Neural cell (in vitro differentiated cells): Measurements from ENCODE around the gene CDKAL1. TPM values are rescaled to one million over a fixed set of nuclear protein-coding genes. Genes with fewer than 3 reads are reported as not detected.
A peak's percentile ranks its signal among the peaks of the same experiment; 100 is the strongest.

Source experiments
- H2AFZ ChIP-seq: fragments of 200-600, 300-800 bp; sonication (generic), shearing (Covaris generic); 2 replicates; pipeline ENCODE4 v1.6.0; 2014; ENCODE audit warnings: low read depth, mild to moderate bottlenecking, antibody characterized with exemption, low read length, moderate library complexity
- H3F3A ChIP-seq: fragments of 200-600 bp; shearing (Covaris generic); 2 replicates; pipeline ENCODE4 v1.6.1; 2016; ENCODE audit warnings: mild to moderate bottlenecking, moderate library complexity, mixed read lengths, antibody characterized with exemption, low read length; ENCODE audit not compliant: insufficient read depth, poor library complexity, severe bottlenecking
- H3K27ac ChIP-seq: fragments of 200-600, 300-800 bp; sonication (generic), shearing (Covaris generic); 2 replicates; pipeline ENCODE4 v1.5.1; 2014; ENCODE audit warnings: mild to moderate bottlenecking, low read length, moderate library complexity
- H3K27me3 ChIP-seq: fragments of 300-800, 200-600 bp; sonication (generic), shearing (Covaris generic); 2 replicates; pipeline ENCODE4 v1.6.0; 2014; ENCODE audit warnings: mild to moderate bottlenecking, low read depth, low read length, moderate library complexity; ENCODE audit not compliant: insufficient read depth
- H3K36me3 ChIP-seq: fragments of 300-800, 200-600 bp; sonication (generic), shearing (Covaris generic); 2 replicates; pipeline ENCODE4 v1.5.1; 2014; ENCODE audit warnings: mild to moderate bottlenecking, antibody characterized with exemption, low read length, moderate library complexity; ENCODE audit not compliant: insufficient read depth
- H3K4me2 ChIP-seq: fragments of 300-800, 200-600 bp; sonication (generic), shearing (Covaris generic); 2 replicates; pipeline ENCODE4 v1.6.0; 2014; ENCODE audit warnings: mild to moderate bottlenecking, low read length
- H3K4me3 ChIP-seq: fragments of 300-800, 200-600 bp; sonication (generic), shearing (Covaris generic); 2 replicates; pipeline ENCODE4 v1.5.1; 2014; ENCODE audit warnings: mild to moderate bottlenecking, low read length, moderate library complexity
- H3K79me2 ChIP-seq: fragments of 200-600 bp; shearing (Covaris generic); replicated peaks from 2 replicates; pipeline ENCODE4 v1.6.0; 2014; ENCODE audit warnings: mild to moderate bottlenecking, low read length, moderate library complexity; ENCODE audit not compliant: insufficient read depth
- H3K9ac ChIP-seq: fragments of 300-800, 200-600 bp; sonication (generic), shearing (Covaris generic); 2 replicates; pipeline ENCODE4 v1.6.1; 2016; ENCODE audit warnings: mild to moderate bottlenecking, low read length, mixed read lengths
- H3K9me2 ChIP-seq: fragments of 200-600 bp; shearing (Covaris generic); 2 replicates; pipeline ENCODE4 v1.6.1; 2016; ENCODE audit warnings: mild to moderate bottlenecking, low read length, mixed read lengths; ENCODE audit not compliant: insufficient read depth
- H3K9me3 ChIP-seq: fragments of 200-600, 300-800 bp; sonication (generic), shearing (Covaris generic); 2 replicates; pipeline ENCODE4 v1.6.1; 2016; ENCODE audit warnings: mild to moderate bottlenecking, mixed run types, low read length, moderate library complexity, mixed read lengths
- H4K20me1 ChIP-seq: fragments of 200-600 bp; shearing (Covaris generic); 2 replicates; pipeline ENCODE4 v1.6.1; 2016; ENCODE audit warnings: mild to moderate bottlenecking, mixed run types; ENCODE audit not compliant: insufficient read depth
- CTCF ChIP-seq: fragments of 450-650 bp; IDR thresholded peaks from 2 replicates; pipeline ENCODE4 v1.5.1; 2014; ENCODE audit warnings: antibody characterized with exemption, mild to moderate bottlenecking, moderate library complexity; ENCODE audit not compliant: poor library complexity, severe bottlenecking
- EP300 ChIP-seq: fragments of 450-650 bp; conservative IDR thresholded peaks from 2 replicates; pipeline ENCODE4 v1.6.1; 2014; ENCODE audit warnings: antibody characterized with exemption, mild to moderate bottlenecking, moderate library complexity; ENCODE audit not compliant: poor library complexity, severe bottlenecking
- EZH2 ChIP-seq: fragments of 200-600, 300-800 bp; shearing (Covaris generic), sonication (generic); IDR thresholded peaks from 2 replicates; pipeline ENCODE4 v1.6.1; 2014; ENCODE audit warnings: antibody characterized with exemption, low read length, borderline replicate concordance, mild to moderate bottlenecking; ENCODE audit not compliant: insufficient read depth, poor library complexity, severe bottlenecking
- MXI1 ChIP-seq: fragments of 450-650 bp; conservative IDR thresholded peaks from 2 replicates; pipeline ENCODE4 v1.6.1; 2014; ENCODE audit warnings: antibody characterized with exemption, mild to moderate bottlenecking; ENCODE audit not compliant: poor library complexity, severe bottlenecking
- POLR2AphosphoS5 ChIP-seq: IDR thresholded peaks from 2 replicates; pipeline ENCODE4 v1.6.1; 2012
- RAD21 ChIP-seq: fragments of 450-650 bp; conservative IDR thresholded peaks from 2 replicates; pipeline ENCODE4 v1.6.1; 2014; ENCODE audit warnings: antibody characterized with exemption, mild to moderate bottlenecking, moderate library complexity
- REST ChIP-seq: IDR thresholded peaks from 2 replicates; pipeline ENCODE4 v1.6.1; 2012; ENCODE audit warnings: borderline replicate concordance
- SMC3 ChIP-seq: fragments of 450-650 bp; conservative IDR thresholded peaks from 2 replicates; pipeline ENCODE4 v1.6.1; 2014; ENCODE audit warnings: antibody characterized with exemption, mild to moderate bottlenecking, moderate library complexity; ENCODE audit not compliant: poor library complexity
- TAF1 ChIP-seq: IDR thresholded peaks from 2 replicates; pipeline ENCODE4 v1.6.1; 2012; ENCODE audit warnings: low read depth
- polyA plus RNA-seq: library from polyadenylated mRNA; depleted of rRNA; stranded (reverse); fragments of >200 nt; gene quantifications from 2 replicates; pipeline ENCODE4 v1.2.3, GENCODE V29; 2014

The CDKAL1 gene
- polyA plus RNA-seq, 1 donor from 2014 or later, result 10.7 TPM

- H2AFZ ChIP-seq, result no peak overlapping the region
- peak overlapping the region; percentile 9 for H3K4me3 ChIP-seq
- H4K20me1 ChIP-seq, result no peaks in the 10 kb centered on the region
- H3K27me3 ChIP-seq, result no peaks in the 10 kb centered on the region
- no peaks in the 10 kb centered on the region for H3K36me3 ChIP-seq
- peak overlapping the region; percentile 56 for H3K4me2 ChIP-seq
- peak overlapping the region; percentile 20 for H3K9ac ChIP-seq
- H3K79me2 ChIP-seq, result no peaks in the 10 kb centered on the region
- no peaks in the 10 kb centered on the region for H3F3A ChIP-seq
- H3K9me2 ChIP-seq, result no peaks in the 10 kb centered on the region
- no peaks in the 10 kb centered on the region for H3K9me3 ChIP-seq
- peak overlapping the region; percentile 16 for H3K27ac ChIP-seq
- TF ChIP-seq RAD21, result peak; percentile 8
- no peak for TF ChIP-seq MXI1
- no peak for TF ChIP-seq POLR2AphosphoS5
- peak; percentile 33 for TF ChIP-seq SMC3
- TF ChIP-seq TAF1, result no peak
- no peak for TF ChIP-seq EP300
- no peak for TF ChIP-seq REST
These were observed 341.8 kb downstream of the CDKAL1 start for GRCh38 chr6:20876036-20876435.

DNA sequence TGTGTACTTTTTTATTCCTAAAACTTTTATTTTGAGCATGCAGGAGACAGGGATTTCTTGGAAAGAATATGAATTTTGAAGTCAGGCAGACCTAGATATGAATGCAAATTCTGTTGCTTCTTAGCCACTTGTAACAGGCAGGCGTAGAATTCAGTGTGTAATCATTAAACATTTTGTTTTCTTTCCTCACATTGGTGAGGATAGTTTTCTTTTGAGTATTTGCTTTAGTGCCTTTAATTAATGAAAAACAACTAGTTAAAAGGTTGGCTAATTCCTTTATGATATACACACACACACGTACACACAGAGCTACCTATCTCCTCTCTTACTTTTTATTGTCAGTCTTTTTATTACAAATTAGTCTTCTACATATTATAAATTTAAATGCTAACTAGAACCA, 342.3 kb downstream of the CDKAL1 start:
- H3K9me2 ChIP-seq, result no peaks in the 10 kb centered on the region
- no peak overlapping the region for H2AFZ ChIP-seq
- no peaks in the 10 kb centered on the region for H3F3A ChIP-seq
- no peaks in the 10 kb centered on the region for H3K79me2 ChIP-seq
- H4K20me1 ChIP-seq, result no peaks in the 10 kb centered on the region
- H3K9me3 ChIP-seq, result no peaks in the 10 kb centered on the region
- no peaks in the 10 kb centered on the region for H3K36me3 ChIP-seq
- TF ChIP-seq MXI1 (no peak), TAF1 (no peak), POLR2AphosphoS5 (no peak), EP300 (no peak), SMC3 (no peak), CTCF (no peak), REST (no peak), EZH2 (no peak), RAD21 (no peak)
- no peaks in the 10 kb centered on the region for H3K27me3 ChIP-seq
- H3K4me3 ChIP-seq, result no peak overlapping the region
- H3K4me2 ChIP-seq, result peak overlapping the region; percentile 56
- no peak overlapping the region for H3K9ac ChIP-seq
- H3K27ac ChIP-seq, result no peak overlapping the region
